CD4-positive, alpha-beta T cell treated with Interleukin-15 for 4 hours (primary cell): ENCODE measurements around the gene PAQR7.
A peak's percentile ranks its signal among the peaks of the same experiment; 100 is the strongest.

Experiments
- DNase-seq: peaks from one replicate; pipeline ENCODE4 v3.0.0-alpha.2; 2020; ENCODE audit warnings: low spot score

The PAQR7 gene, protein sequence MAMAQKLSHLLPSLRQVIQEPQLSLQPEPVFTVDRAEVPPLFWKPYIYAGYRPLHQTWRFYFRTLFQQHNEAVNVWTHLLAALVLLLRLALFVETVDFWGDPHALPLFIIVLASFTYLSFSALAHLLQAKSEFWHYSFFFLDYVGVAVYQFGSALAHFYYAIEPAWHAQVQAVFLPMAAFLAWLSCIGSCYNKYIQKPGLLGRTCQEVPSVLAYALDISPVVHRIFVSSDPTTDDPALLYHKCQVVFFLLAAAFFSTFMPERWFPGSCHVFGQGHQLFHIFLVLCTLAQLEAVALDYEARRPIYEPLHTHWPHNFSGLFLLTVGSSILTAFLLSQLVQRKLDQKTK

DNA sequence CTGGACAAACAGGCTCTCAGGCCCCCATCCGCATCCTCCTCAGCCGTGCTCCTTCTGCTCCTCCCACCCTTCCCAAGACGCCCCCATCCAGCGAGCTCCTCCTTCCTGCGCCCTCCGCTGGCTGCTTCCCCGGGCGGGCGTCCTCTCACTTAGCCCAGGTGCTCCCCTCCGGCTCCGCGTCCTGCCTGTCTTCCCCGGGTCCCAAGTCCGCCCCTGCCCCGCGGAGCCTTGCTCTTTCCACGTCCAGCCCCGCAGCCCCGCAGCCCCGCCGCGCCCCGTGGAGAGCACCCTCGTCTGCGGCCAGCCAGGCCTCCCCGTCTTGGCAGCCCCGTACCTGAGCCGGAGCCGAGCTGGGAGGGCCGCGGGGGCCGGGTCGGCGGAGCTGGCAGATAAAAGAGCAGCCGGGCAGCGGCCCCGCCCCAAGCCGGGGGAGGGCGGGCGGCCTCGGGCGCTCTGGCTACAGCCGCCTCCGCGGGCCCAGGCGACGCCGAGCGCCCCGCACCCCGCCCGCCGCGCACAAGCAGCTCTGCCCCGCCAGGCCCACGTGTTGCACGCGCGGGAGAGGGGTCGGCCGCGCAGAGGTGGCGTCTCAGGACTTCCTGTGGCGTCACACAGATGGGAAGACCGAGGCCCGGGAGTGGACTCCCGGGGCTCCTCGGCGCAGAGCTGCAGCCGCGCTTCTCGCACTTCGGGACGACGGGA is at the start of gene PAQR7:
PAQR7 (minus strand) TSS at position 555 of the 702 bp plus-strand sequence. CDS start 11,869 bp downstream, outside the sequence.
- DNase-seq: peak; percentile 46

DNA sequence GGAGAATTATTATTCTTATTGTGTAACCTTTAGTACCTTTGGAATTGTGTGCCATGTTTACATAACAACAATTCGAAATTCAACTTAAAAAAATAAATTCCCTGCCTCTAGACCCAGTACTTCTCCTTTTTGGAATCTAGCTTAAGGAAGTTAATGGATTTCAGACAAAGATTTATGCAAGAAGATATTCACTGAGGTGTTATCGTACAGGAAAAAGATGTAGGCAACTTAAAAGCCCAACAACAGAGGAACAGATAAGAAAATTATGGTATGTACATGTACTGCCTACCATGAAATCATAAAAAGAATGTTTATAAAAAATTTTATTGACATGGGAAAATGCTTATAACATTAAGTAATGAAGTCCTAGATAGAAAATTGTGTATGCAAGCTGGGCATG is 48.9 kb upstream of the PAQR7 start:
- no peak for DNase-seq

DNA sequence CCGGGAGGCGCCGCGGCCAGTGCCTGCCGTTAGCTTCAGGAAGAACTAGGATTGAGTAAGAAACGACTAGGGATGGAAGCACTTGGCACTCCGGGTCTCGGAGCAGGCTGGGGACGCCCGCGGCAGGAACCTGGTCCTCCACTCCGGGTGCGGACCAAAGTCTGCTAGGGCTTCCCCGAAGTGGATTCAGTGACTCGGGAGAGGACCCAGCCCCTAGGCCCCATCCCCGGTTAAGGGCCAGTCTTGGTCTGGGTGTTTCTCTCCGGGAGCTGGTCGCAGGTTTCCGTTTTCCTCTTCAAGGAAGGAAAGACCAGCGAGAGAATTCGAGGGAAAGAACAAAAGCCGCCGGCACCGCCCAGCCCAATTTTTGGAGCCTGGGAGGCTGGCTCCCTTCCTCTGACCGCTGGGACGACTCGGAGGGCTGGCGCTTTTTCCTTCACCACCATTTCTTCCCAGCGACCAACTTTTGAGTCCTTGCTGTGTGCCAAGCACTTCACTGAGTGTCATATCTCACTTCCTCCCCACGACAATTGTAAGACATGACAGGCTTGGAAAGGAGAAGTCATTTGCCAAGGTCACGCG is 47.6 kb upstream of the PAQR7 start:
- DNase-seq: no peak

DNA sequence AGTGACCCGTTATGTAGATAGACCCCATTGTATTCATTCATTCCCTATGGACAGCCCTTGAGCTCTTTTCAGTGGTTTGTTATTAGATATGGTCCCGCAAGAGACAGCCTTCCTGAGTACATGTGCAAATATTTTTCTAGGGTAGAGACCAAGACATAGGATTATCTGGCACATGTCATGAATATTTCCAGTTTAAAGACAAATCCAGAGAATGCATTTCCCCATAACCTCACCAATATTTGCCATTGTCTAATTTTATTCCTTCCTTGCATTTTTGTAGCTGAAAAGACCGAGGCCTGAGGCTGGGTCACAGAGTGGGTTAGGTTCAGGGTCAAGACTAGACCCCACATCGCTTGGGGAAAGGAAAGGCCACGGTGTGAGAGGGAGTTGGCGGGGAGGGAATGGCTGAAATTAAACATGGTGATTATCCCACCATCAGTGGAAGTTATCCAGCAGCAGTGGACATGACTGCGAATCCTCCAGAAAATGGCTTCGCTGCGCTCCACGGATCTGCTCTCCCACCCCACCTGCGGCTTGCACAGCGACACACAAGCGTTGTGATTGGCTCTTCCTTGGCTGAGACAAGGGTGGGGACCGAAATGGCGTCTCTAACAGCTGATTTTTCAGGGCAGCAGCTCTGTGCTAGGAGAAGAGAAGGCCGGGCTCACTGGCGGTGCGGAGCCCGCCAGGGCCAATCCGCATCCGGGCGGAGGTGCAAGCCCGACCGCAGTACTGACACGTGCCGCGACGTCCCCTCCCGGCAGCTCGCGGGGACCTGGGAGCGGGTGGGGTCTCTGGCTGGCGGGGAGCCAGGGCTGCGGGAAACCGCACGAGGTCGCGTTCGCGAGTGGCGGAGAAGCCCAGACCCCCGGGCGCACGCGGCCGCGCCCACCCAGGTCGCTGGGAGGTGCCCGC is 46.8 kb upstream of the PAQR7 start:
- peak; percentile 43 for DNase-seq

DNA sequence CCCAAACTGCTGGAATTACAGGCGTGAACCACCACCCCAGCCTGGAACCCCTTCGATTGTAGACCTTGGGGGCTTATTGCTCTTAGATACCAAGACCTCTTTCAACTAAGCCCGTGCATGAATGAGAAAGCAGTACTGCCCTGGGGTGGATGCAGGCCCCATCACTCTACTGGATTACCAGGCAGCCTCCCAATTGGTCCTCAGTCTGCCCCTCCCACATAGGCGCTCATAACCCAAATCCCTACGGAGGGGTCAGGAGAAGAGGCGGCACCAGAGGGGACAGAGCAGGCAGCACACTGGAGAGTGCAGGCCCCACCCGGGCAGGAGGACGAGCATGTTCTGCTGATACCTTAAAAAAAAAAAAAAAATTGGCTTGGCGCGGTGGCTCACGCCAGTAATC is 43.1 kb upstream of the PAQR7 start:
- no peak for DNase-seq

DNA sequence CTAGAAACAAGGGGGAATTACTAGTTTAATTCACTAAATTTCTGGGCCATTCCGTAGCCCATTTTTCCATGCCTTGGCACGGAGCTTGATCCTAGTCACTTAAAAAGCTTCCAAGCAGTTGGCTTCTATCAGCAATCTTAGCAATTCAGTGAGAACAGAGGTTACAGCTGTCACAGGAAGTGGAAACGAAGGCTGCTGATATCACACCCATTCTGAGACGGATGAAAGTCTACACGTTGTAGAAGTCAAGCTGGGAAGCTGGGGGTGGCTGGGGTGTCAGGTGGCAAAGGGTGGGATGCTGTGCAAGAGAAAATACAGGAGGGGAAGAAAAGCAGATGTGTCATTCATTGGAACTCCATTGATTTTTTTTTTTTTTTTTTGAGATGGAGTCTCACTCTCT is 42.5 kb upstream of the PAQR7 start:
- DNase-seq: peak; percentile 22

DNA sequence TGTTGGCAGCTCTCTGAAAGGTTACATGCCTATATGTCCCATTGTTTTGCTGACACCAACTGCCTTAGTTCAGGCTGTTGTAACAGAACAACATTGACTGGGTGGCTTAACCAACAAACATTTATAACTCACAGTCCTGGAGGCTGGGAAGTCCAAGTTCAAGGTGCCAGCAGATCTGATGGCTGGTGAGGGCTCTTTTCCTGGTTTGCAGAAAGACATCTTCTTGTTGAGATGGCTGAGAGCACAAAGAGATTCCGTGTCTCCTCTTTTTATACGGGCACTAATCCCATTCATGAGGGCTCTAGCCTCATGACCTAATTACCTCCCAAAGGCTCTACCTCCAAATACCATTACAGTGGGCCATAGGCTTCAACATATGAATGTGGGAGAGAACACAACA is 41.0 kb upstream of the PAQR7 start:
- no peak for DNase-seq

DNA sequence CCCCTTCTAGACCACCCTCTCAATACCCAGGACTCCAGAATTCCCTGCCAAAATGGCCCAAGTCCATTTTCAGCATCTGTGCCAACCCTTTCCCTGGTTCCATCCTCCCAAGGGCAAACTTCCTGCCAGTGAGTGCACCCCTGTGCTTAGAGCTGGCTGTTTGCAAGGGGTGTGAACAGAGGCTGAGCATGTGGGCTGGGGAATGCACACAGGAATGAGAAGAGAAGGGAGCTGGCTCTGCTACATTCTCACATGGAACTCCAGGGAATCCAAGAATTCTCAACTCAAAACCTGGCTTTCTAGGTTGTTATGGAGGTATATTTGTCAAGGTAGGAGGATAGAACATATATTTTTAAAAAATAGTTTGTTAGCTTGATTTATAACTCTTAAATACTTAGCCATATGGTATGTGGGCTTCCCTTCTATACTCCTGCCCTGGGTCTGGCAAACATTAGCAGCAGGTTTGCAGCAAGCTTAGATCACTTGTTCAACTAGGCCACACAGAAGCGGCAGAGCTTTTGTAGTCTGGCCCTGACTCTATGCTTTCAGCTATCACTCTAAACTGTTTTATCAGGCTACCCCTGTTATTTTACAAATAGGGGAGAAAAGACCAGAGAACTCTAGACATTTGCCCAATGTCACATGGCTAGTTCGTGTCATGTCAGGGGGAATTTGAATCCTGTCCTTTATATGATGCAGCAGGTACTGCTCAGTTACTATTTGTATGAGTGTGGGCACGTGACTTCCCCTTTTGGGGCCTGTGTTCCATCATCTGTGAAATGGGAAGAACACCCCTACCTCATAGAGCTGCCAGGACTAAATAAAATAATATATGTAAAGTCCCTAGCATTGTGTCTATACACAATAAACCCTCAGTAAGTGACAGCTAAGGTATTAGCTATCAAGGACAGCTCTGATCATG is 38.8 kb upstream of the PAQR7 start:
- no peak for DNase-seq

DNA sequence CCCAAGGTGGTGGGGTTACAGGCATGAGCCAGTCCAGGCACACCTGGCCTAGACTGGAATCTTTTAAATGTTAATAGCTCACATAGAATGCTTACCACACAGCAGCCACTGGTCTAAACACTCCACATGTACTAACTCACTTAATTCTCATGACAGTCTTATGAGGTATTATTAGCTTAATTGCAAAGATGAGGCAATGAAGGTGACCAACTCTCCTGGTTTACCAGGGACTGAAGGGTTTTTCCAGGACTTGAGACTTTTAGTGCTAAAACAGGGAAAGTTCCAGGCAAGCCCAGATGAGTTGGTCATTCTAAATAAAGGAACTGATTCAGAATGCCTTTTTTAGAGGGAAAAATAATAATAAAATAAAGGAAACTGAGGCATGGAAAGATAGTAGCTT is 37.7 kb upstream of the PAQR7 start:
- no peak for DNase-seq

DNA sequence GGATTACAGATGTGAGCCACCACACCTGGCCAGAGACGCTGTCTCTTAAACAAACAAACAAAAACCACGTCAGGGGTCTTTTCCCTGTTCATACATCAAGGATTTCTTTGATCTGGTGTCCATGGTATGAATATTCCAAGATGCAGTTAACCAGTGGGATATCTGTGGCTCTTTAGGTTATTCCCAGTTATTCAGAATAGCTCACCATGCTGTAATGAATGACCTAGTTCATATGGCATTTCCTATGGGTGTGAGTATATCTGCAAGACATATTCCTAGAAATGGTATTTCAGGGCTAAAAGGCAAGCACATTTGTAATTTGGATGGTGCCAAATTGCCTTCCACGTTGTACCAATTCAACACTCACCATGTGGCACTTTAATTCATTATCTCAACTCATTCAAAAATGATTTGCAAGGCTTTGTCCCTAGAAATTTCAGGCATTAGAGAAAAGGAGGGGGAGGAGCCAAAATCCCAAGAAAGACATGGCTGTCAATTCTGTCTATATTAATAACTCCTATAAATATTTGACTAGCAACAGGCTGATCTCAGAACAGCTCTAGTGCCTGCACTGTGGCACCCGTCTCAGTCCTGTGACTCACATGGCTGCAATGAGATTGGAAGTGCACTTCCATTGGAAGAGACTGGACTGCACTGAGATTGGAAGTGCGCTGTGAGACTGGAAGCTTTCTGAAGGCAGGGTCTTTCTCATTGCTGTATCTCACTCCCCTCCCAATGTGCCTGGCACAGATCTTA is 36.7 kb upstream of the PAQR7 start:
- DNase-seq: no peak

DNA sequence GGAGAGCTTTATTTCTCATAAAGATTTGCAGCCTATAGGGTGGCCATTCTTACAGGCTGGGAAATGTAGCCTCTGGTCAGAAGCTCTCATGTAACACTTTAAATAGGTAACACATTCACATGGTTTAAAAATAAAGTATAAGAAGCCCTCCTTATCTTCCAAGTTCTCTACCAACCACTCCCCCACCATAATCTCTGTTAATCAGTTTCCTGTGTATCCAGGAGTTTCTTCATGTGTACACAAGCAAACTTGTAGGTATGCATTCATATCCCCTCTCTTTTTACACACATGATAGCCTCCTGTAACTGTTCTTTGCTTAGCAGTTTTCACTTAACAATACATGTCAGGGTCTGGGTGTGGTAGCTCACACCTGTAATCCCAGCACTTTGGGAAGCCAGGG is 35.7 kb upstream of the PAQR7 start:
- DNase-seq: no peak

DNA sequence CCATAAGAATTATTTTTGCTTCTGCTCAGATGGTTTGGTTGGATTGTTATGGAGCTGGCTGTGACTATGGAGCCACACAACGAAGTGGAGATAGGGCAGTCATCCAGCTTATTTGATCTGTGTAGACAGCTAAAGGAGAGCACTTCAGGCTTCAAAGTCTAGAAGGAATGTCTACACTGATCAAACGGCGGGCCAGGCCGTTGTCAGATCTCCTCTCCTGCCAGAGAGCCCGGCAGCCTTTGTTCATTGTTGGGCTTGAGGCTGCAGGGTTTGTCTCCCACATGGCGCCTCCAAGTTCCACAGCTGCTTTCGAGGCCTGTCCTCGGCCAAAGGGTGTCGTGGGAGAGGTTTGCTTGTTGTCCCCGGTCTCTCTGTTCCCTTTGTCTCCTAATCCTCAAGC is 33.5 kb upstream of the PAQR7 start:
- DNase-seq: no peak

DNA sequence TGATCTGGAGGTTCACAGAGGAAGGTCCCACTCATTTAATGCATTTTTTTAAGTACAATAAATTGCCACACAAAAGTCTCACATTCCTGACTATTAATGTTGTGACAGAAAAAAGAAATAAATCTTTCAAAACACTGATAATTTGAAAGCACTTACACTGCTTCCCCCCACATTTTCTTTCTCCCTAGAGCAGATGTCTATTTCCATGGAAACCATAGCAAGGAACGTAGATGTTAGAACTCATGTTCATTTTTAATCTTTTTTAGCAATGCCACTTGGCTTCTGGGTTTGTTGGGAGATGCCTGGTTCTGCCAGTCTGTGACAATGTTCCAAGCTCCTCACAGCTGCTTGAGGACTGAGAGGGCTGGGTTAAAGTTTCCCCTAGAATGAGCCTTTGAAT is 32.7 kb upstream of the PAQR7 start:
- DNase-seq: no peak

DNA sequence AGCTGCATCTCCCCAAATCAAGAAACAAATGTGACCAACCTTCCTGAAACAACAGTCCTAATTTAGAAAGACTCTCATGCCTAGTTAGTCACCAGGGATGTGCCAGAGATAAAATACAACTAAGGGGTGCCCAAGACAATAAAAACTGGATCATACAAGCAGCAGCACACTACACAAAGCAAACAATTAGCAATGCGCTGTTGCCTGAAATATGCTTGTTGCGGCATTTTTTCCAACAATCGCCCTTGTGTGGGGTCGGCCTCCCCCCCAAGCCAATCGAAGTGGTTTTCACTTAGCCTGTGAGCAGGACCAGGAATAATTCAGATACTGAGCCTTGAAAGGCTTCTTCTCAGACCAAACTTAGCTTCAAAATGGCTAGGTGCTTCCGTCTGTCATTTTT is 32.1 kb upstream of the PAQR7 start:
- DNase-seq: no peak

DNA sequence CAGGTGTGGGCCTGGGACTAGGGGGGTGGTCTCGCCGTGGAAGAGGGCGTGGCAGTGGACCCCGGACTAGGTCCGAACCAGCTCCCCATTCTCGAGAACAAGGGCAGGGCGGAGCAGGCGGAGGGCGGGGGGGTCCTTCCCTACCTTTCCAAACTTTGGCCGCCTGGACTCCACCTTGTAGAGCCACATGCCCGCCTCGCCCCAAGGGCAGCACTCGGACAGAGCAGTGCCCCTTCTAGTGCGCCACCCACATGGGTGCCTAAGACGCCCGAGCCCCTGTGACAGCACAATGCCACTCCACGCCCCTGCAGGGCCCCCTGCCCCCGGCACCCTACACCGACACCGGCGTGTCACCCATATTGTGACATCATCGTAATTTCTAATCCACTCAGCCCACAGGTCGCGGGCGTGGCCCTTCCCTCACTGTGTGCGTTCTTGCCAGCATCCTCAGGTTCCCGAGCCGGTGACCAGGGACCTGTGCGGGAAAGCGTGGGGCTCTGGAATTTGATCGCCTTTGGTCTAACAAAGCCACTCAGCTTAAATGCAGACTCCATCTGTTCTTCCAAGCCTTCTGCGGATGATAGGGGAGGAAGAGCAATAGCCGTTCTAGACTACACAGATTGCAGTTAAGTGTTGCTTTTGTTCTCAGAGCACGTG is 31.3 kb upstream of the PAQR7 start:
- DNase-seq: peak; percentile 6

DNA sequence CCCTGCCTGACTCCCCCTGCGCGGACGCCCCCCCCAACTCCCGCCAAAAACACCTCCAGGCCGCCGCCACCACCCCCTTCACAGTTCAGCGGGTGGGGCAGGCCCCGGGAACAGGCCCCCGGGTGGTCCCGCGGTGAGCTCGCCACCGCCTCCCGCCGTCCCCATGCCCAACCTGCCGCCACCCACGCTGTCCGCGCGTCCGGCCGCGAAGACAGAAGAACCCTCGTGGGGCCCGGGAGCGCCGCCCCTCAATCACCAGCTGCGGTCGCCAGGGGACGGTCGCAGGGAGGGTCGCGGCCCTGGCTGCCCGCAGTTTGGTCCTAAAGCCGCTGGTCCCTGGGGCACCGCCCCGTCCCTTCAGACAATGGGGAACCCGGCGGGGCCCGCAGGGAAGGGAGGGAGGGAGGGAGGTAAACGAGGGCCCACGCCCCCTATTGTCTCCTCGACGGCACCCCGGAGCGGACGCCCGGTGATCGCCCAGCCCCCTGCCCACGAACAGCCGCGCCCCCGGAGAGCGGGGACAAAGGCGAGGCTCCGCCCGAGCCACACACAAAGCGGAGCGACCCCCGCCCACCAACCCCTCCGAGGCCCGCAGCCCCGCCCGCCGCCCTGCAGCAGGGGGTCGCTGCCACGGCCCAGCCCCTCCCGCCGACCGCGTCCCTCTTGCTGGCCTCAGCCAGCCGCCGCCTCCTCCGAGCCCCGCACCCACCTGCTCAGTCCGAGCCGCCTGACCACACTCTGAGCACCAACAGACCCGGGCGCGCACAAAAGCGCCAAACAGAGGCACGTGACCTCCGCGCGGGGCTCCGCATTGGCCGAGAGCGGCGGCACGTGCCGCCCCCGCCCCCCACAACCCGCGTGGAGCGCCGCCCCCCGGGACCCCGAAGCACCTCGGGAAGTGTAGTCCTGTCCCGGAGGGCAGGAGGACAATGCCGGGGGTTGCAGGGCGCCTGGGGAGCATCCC is 30.5 kb upstream of the PAQR7 start, which contains the start of gene STMN1:
STMN1 (minus strand) TSS at position 740 of the 964 bp plus-strand sequence. CDS start 1,743 bp downstream, outside the sequence.
- peak; percentile 88 for DNase-seq

DNA sequence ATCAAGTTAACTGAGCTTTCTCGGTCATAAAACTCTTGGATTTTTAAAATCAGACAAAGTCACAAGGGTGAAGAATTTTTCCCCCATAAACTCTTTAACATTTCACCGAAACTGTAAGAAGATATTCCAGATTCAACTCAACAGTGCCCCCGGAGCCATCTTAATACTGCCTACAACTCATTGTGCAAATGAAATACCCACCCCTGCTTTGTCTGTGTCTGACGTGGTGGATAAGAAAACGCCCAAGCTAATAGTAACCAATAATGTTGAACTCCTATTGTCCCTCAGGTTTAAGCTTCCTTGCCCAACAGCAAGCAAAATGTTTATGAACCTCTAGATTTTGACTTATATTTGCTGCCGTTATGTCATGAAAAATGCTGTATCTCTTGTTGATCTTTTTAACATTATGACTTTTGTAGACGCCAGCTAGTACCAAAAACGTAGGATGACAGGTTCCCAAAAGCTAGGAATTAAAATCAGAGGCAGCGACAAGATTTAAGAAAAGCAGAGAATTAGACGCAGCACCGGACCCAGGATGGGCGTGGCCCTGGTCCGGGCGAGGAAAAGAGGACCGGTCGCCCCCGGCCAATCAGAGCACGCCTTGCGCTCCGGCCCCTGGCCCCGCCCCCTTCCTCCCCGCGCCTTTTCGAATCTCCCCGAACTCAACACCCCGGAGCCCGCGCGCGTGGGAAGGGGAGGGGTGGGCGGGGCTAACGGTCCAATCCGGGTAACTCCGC is 29.6 kb upstream of the PAQR7 start:
- DNase-seq: peak; percentile 91

DNA sequence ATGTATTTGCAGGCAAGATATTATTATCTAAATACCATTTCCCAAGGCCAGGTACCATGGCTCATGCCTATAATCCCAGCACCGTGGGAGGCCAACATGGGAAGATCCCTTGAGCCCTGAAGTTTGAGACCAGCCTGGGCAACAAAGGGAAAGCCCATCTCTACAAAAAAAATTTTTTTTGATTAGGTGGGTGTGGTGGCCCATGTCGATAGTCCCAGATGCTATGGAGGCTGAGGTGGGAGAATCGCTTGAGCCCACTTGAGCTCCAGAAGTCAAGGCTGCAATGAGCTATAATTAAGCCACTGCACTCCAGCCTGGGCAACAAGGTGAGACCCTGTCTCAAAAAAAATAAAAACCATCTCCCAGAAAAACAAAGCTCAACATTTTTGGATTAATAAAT is 28.5 kb upstream of the PAQR7 start:
- DNase-seq: no peak
